Sigmoid colon (tissue), 7 donors: ENCODE results near the gene TUG1. TPM values are rescaled to one million over a fixed set of nuclear protein-coding genes. Genes with fewer than 3 reads are reported as not detected.

ENCODE experiments used
- DNase-seq: peaks from one replicate; pipeline ENCODE4 v3.0.0-alpha.2; 2019
- H3K27ac ChIP-seq, 4 donors: fragments of 200-600 bp; sonication (generic); one replicate each; pipeline ENCODE4 v1.5.1; 2016 to 2019; ENCODE audit warnings: mild to moderate bottlenecking in 1 of 4
- H3K27me3 ChIP-seq, 3 donors: fragments of 200-600 bp; sonication (generic); one replicate each; pipeline ENCODE4 v1.5.1; 2019; ENCODE audit warnings: mild to moderate bottlenecking in 1 of 3
- H3K36me3 ChIP-seq, 4 donors: fragments of 200-600 bp; sonication (generic); one replicate each; pipeline ENCODE4 v1.5.1; 2016 to 2019
- H3K4me1 ChIP-seq, 4 donors: fragments of 200-600 bp; sonication (generic); one replicate each; pipeline ENCODE4 v1.5.1; 2017 to 2019
- H3K4me3 ChIP-seq, 4 donors: fragments of 200-600 bp; sonication (generic); one replicate each; pipeline ENCODE4 v1.5.1; 2017 to 2019; ENCODE audit warnings: mild to moderate bottlenecking in 2 of 4, moderate library complexity in 1 of 4
- H3K9me3 ChIP-seq, 4 donors: fragments of 200-600 bp in 3 of 4; sonication (generic) in 3 of 4; one replicate each; pipeline versions ENCODE4 v1.5.1 to v1.6.1; 2013 to 2019
- EP300 ChIP-seq, 4 donors: sonication (generic); formaldehyde crosslinking; IDR thresholded peaks; one replicate each; pipeline ENCODE4 v1.6.1; 2017; ENCODE audit warnings: antibody characterized with exemption in 4 of 4
- POLR2A ChIP-seq, 2 donors: fragments of 450-650 bp; IDR thresholded peaks; one replicate each; pipeline ENCODE4 v1.6.1; 2016; ENCODE audit warnings: antibody characterized with exemption in 2 of 2, mild to moderate bottlenecking in 2 of 2, moderate library complexity in 2 of 2
- POLR2AphosphoS5 ChIP-seq, 4 donors: sonication (generic); formaldehyde crosslinking; IDR thresholded peaks; one replicate each; pipeline ENCODE4 v1.6.1; 2017; ENCODE audit warnings: antibody characterized with exemption in 4 of 4
- WGBS, 2 donors: extraction: QIAGEN DNeasy Blood & Tissue Kit; methylation state at CpG; one replicate each; pipeline ENCODE4 v1.1.7; 2013; 5-methylcytosine and 5-hydroxymethylcytosine counted together
- intact Hi-C: fragments of 100-400 bp; cut with DNase I; formaldehyde crosslinking; loops from one replicate; pipeline ENCODE4 v1.15.1; 2023
- polyA plus RNA-seq, 3 donors: library from polyadenylated mRNA; stranded (reverse); fragments of 200-250 nt; gene quantifications; one replicate each; pipeline ENCODE4 v1.2.3, GENCODE V29; 2013
- small RNA-seq, 3 donors: library from RNA; depleted of rRNA; stranded (forward); fragments of <200 nt; gene quantifications; one replicate each; pipeline ENCODE3, GENCODE V24; 2016
- total RNA-seq, 4 donors: library from RNA; depleted of rRNA; stranded (reverse); fragments of >200 nt; gene quantifications; one replicate each; pipeline ENCODE4 v1.1.0, GENCODE V29; 2016
- TF ChIP-seq, protein P1 (sequence below), 4 experiments: fragments of 450-650 bp in 3 of 4; fragments of 200-600 bp in 1 of 4; IDR thresholded peaks; one replicate each; pipeline ENCODE4 v1.5.1; 2016 to 2019; ENCODE audit warnings: antibody characterized with exemption in 4 of 4, mild to moderate bottlenecking in 3 of 4, moderate library complexity in 2 of 4
- donor health status: healthy with polysubstance abuse.
- donor health status: Bipolar disorder and iron deficiency.
- donor health status: healthy.

The TUG1 gene
- total and polyA plus RNA-seq, 7 donors: 10.8 to 88.9 (median 51.5) TPM

DNA sequence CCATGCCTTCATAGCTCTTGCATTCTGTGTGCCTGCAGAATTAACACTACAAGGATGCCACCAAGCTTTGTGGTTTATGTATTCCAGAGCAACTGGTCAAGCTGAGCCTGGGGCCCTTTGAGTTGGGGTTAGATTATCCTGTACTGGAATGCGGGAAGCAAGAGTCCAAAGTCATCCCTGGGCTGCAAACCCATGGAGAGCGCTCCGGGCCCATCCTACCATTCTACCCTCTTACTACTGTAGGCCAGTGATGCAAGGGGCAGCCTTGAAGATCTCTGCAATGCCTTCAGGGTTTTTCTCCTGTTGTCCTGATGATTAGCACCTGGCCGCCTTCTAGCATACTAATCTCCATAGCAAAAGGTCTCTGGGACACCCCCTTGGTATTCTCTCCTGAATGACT is 51.3 kb downstream of the TUG1 start:
- no peak for DNase-seq
- Histone ChIP-seq H3K36me3 (no peaks in the 10 kb centered on the region), H3K4me1 (no peaks in the 10 kb centered on the region), H3K27ac (no peak overlapping the region), H3K27me3 (no peaks in the 10 kb centered on the region), H3K4me3 (no peak overlapping the region), H3K9me3 (no peaks in the 10 kb centered on the region)
- intact Hi-C loops: no loop called here
- 94 to 97% methylated on average over 4 of the region's 4 CpGs for WGBS, 2 donors
- no peak for TF ChIP-seq POLR2AphosphoS5 (IDR thresholded peaks at IDR 0.05)
- TF ChIP-seq, protein P1, sequence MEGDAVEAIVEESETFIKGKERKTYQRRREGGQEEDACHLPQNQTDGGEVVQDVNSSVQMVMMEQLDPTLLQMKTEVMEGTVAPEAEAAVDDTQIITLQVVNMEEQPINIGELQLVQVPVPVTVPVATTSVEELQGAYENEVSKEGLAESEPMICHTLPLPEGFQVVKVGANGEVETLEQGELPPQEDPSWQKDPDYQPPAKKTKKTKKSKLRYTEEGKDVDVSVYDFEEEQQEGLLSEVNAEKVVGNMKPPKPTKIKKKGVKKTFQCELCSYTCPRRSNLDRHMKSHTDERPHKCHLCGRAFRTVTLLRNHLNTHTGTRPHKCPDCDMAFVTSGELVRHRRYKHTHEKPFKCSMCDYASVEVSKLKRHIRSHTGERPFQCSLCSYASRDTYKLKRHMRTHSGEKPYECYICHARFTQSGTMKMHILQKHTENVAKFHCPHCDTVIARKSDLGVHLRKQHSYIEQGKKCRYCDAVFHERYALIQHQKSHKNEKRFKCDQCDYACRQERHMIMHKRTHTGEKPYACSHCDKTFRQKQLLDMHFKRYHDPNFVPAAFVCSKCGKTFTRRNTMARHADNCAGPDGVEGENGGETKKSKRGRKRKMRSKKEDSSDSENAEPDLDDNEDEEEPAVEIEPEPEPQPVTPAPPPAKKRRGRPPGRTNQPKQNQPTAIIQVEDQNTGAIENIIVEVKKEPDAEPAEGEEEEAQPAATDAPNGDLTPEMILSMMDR (IDR thresholded peaks at IDR 0.05): no peak

DNA sequence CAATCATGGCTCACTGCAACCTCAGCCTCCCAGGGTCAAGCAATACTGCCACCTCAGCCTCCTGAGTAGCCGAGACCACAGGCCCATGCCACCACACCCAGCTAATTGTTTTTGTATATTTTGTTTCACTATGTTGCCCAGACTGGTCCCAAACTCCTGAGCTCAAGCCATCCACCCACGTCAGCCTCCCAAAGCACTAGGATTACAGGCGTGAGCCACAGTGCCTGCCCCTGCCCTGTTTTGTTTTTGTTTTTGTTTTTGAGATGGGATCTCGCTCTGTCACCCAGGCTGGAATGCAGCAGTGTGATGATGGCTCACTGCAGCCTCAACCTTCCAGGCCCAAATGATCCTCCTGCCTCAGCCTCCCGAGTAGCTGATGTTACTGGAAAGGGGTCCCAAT is 53.5 kb downstream of the TUG1 start:
- no peak for DNase-seq
- 84 to 85% methylated on average over 5 of the region's 5 CpGs for whole genome bisulfite sequencing, 2 donors
- Histone ChIP-seq H3K9me3 (no peaks in the 10 kb centered on the region), H3K4me1 (no peaks in the 10 kb centered on the region), H3K36me3 (no peaks in the 10 kb centered on the region), H3K27ac (peak overlapping the region in 1 of 4 donors; percentile 8), H3K27me3 (no peaks in the 10 kb centered on the region), H3K4me3 (no peak overlapping the region)
- intact Hi-C loops: no loop called here
- TF ChIP-seq, protein P1 (IDR thresholded peaks at IDR 0.05): no peak
- TF ChIP-seq POLR2A (IDR thresholded peaks at IDR 0.05): no peak
- TF ChIP-seq POLR2AphosphoS5 (IDR thresholded peaks at IDR 0.05): no peak
- no peak for TF ChIP-seq EP300 (IDR thresholded peaks at IDR 0.05)

Small RNAs within 50 kb of the gene (small RNA-seq; reads per million reads assigned to genes)
- gene RF01892: 0 reads per million in 3 donors

Other genes starting within 250 kb of the TUG1 start
- gene MORC2, start 491 bp upstream of the TUG1 start, total RNA-seq: 10 to 100 TPM; 13.3 to 42.1 (median 24.4) TPM
- gene MORC2, start 491 bp upstream of the TUG1 start, polyA plus RNA-seq: 10 to 100 TPM in 1 of 3 donors, 1 to 10 TPM in 2; 4.6 to 15.0 (median 7.8) TPM
- 1,000 to 10,000 TPM in 3 of 4 donors, 100 to 1,000 TPM in 1; 987 to 1,789 (median 1,228) TPM for gene SMTN, start 112.1 kb downstream of the TUG1 start, total RNA-seq
- 100 to 1,000 TPM in 1 of 3 donors, 10 to 100 TPM in 2; 23.8 to 103 (median 29.4) TPM for gene SMTN, start 112.1 kb downstream of the TUG1 start, polyA plus RNA-seq
- 1,000 to 10,000 TPM in 3 of 4 donors, 100 to 1,000 TPM in 1; 868 to 1,938 (median 1,638) TPM for gene SELENOM, start 138.3 kb downstream of the TUG1 start, total RNA-seq
- 100 to 1,000 TPM in 2 of 3 donors, 10 to 100 TPM in 1; 40.9 to 192 (median 169) TPM for gene SELENOM, start 138.3 kb downstream of the TUG1 start, polyA plus RNA-seq
- 1 to 10 TPM; 1.1 to 2.2 (median 1.8) TPM for gene INPP5J, start 153.7 kb downstream of the TUG1 start, total RNA-seq
- gene INPP5J, start 153.7 kb downstream of the TUG1 start, polyA plus RNA-seq: 10 to 100 TPM; 11.4 to 15.3 (median 12.5) TPM
- not detected for gene PLA2G3, start 171.2 kb downstream of the TUG1 start, total RNA-seq
- 1 to 10 TPM in 1 of 3 donors, not detected in 2; 5.2 TPM for gene PLA2G3, start 171.2 kb downstream of the TUG1 start, polyA plus RNA-seq
- 10 to 100 TPM; 30.1 to 33.5 (median 31.6) TPM for gene RNF185, start 190.9 kb downstream of the TUG1 start, total RNA-seq
- gene RNF185, start 190.9 kb downstream of the TUG1 start, polyA plus RNA-seq: 10 to 100 TPM; 23.4 to 44.9 (median 43.2) TPM
- gene LIMK2, start 243.0 kb downstream of the TUG1 start, total RNA-seq: 10 to 100 TPM; 10.3 to 20.8 (median 14.0) TPM
- gene LIMK2, start 243.0 kb downstream of the TUG1 start, polyA plus RNA-seq: 10 to 100 TPM; 31.9 to 58.7 (median 39.0) TPM